Effector CD4-positive, alpha-beta T cell (primary cell): ENCODE measurements around the gene TRUB2.
A peak's percentile ranks its signal among the peaks of the same experiment; 100 is the strongest.

Experiments used
- DNase-seq: peaks from one replicate; pipeline ENCODE4 v3.0.0-alpha.2; 2020
- total RNA-seq: gene quantifications from one replicate; lab custom pipeline; 2026; lab: John Stamatoyannopoulos, UW

Gene TRUB2, protein sequence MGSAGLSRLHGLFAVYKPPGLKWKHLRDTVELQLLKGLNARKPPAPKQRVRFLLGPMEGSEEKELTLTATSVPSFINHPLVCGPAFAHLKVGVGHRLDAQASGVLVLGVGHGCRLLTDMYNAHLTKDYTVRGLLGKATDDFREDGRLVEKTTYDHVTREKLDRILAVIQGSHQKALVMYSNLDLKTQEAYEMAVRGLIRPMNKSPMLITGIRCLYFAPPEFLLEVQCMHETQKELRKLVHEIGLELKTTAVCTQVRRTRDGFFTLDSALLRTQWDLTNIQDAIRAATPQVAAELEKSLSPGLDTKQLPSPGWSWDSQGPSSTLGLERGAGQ
- 19.5 reads per million, percentile 46 among the genes with 10 or more reads in this experiment for total RNA-seq

DNA sequence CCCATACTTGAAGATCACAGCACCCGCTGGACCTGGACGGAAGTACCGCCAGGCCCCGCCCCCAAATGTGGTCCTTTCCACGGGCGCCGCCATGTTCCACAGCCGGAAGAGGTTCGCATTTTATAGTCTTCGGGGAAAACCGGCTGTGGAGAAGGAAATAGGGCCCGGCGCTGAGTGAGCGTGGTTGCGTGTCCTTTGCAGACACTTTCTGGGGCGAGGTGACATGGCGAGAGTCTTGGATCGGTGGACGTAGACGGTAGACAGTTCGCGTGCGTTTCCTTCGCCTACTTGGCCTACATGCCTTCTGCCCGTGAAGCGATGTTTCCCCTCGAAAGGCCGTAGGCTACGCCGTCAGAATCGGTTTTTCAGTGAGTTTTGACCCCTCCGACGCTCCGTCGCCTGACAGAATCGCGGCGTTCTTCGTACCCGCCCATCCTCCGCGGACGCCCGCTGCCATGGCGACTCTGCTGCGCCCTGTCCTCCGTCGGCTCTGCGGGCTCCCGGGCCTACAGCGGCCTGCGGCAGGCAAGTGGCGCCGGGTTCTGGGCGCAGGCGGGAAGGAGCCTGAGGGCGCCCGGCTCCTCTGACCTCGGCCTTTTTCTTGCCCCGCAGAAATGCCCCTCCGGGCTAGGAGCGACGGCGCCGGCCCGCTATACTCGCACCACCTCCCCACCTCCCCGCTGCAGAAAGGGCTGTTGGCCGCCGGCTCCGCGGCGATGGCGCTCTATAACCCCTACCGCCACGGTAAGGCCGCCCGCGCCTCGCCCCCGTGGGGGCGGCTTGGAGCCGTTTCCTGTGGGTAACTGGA lies at the start of gene TRUB2, which contains the start of gene COQ4:
TSS of gene TRUB2 (minus strand) at position 44 of the 808 bp plus-strand sequence. CDS start at position 5, 39 bp downstream.
TSS of gene COQ4 (plus strand) at position 436 of the 808 bp plus-strand sequence. CDS start at position 456, 20 bp downstream.
- DNase-seq, result peak; percentile 91

DNA sequence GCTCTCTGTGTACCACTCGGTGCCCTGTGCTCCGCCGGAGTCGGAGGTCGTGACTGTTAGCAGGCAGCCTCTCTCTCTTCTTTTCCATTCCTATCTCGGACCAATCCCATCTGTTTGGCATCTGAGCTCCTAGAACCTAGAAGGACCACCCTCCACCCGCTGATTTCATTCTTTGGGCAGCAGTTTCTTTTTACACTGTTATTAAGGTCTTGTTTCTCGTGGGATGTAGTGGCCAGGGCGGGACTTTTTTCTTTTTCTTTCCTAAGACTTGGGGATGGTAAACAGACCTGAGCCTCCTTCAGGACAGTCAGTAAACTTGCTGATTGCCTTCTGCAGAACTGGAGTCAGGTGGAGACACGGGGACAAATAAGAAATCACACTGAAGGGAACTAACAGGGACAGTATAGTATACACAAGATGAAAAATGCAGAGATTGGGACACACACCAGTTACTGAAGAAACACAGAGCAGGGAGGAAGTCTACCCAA lies 49.4 kb upstream of the TRUB2 start:
- no peak for DNase-seq

DNA sequence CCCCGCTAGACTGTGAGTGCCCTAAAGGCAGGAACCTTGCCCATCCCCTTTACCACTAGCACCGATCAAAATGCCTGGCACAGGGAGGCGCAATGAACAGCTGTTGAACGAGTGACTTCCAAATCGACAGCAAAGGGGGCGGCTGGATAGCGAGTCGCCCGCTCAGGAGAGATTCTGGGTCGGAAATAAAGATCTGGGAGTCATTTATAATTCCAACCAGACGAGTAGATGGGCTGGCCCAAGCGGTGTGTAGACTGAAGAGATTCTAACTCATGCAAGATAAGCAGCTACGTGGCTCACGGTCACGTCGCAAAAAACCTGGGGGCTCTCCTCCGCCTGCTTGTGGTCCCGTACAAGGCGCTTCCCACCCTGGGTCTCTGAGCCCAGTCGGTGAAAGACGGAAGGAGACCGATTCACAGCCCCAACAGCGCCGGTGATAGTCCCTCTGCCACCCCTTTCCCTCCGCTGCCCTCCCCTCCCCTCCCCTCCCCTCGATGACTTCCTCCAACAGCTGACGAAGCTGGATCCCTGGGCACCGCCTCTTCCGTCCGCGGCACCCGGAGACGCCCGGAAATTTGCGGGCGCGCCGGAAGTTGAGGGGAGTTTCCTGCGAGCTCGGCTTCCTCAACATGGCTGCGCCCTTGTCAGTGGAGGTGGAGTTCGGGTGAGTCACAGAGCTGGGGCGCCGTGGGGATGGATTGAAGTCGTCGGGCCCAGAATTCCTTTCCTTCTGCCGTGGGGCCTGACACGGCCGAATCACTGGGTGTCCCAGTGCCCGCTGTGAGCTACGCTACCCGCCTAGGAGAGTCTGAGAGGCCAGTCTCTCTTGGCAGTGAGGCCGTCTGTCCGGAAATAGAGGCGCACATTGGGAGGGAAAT lies 48.7 kb upstream of the TRUB2 start, which contains the start of gene URM1:
TSS of gene URM1 (plus strand) at position 623 of the 878 bp plus-strand sequence. CDS start at position 630, 7 bp downstream.
- peak; percentile 94 for DNase-seq

DNA sequence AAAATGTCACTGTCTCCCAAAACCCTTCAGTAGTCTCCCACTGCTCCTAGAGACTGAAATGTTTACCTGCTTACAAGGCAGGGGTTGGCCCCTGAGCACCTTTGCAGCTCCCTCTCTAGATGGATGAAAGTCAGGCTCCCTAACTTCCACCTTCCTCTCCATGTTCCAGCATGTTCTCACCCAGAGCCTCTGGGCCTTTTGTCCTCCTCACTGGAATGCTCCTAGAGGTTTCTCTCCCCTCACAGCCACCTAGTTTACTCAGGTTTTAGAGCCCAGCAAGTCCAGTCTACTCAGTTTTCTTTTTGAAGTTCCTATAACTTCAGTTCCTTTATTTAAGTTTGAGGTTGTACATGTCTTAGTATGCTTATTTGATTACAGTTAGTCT lies 48.1 kb upstream of the TRUB2 start:
- no peak for DNase-seq

GRCh38 chr9:128369024-128369706 lies 46.9 kb upstream of the TRUB2 start:
- DNase-seq, result no peak

DNA sequence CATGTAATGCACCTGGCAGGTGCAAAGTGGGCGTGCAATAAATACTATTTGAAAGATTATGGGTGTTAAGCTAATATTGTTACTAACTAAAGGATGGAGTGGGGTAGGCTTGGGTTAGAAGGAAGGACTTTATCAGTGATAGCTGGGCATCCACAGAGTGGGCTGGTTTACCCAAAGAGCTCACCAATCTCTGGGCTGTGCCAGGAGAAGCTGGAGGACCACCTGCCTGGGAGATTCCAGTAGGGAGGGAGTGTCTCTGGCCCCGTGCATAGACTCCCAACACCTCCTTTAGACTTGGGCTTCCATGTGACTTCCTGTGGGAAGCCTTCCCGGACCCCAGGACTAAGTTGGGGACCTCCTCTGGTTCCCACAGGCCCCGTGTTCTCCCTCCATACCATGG lies 43.3 kb upstream of the TRUB2 start:
- no peak for DNase-seq

GRCh38 chr9:128362774-128363173 lies 40.5 kb upstream of the TRUB2 start:
- DNase-seq, result no peak

DNA sequence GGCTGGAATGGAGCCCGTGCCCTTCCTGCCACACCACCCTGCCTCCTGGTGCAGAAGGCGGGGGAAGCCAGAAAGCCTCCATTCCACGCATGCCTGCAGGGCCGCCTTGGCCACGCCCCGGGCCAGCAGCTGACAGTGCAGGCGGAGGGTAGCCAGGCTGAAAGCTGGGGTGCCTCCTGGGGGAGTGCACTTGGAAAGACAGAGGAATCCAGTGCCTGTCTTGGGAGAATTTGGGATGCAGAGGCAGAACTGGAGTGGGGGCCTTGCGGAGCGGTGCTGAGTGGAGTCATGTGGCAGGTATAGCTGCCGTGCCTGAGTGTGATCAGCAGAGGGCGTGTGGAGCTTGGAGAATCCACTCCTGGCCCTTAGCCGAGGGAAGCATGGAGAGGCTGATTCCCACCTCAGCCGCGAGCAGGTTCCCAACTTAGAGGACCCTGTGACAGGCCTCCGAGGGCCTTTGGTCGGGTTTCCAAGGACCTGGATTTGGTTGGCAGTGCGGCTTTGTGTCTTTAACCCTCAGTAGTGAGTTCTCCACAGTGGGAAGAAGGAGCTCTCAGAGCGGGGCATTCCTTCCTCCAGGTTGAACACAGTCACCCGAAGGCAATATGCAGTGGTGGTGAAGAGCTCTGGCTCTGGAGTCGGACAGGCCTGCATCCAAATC lies 39.9 kb upstream of the TRUB2 start:
- DNase-seq, result peak; percentile 54

DNA sequence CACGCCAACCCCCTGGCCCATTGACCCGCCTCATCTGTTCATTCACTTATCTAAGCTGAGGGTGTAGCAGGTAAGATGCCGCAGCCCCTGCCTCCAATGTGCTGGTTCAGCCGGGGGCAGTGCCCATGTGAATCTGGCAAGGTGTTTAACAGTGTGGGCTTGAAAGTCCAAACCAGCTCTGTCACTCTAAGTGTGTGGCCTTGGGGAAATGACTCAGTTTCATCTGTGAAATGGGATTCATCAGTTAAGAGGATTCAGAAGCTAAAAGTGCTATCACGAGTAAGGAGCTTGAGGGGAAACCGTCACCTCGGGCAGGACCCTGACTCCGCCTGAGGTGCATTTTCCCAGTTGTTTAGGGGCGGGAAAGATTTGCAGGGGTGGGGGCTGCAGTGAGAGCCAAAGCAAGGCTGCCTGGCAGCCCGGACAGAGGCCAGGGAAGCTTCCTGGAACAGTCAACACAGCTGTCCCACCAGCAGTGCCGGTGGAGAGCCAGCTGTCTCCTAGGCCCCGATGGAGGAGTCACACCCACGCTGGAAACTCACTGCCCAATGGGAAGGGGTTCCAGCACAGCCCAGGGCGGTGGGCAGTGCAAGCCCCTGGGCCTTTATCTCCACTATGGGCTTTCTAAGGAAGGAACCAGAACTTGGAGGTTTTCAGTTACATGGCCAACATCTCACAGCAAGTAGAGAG lies 39.2 kb upstream of the TRUB2 start:
- no peak for DNase-seq

GRCh38 chr9:128360826-128361225 lies 38.6 kb upstream of the TRUB2 start:
- DNase-seq, result no peak

GRCh38 chr9:128358861-128359260 lies 36.6 kb upstream of the TRUB2 start:
- DNase-seq, result no peak

DNA sequence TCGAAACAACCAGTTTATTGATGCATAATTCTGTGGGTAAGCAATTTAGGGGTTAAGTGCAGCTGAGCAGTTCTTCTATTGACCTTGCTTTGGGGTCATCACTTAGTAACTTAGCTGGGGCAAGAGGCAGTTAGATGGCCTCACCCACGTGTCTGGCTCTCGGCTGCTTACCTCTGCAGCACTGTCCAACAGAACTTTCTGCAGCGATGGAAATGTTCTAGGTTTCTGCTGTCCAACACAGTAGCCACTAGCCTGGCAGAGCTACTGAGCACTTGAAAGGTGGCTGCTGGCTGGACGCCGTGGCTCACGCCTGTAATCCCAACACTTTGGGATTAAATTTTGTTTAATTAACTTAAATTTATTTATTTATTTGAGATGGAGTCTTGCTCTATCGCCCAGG lies 35.8 kb upstream of the TRUB2 start:
- no peak for DNase-seq

- DNase-seq, result no peak
These were observed 33.2 kb upstream of the TRUB2 start for GRCh38 chr9:128355451-128355850.

DNA sequence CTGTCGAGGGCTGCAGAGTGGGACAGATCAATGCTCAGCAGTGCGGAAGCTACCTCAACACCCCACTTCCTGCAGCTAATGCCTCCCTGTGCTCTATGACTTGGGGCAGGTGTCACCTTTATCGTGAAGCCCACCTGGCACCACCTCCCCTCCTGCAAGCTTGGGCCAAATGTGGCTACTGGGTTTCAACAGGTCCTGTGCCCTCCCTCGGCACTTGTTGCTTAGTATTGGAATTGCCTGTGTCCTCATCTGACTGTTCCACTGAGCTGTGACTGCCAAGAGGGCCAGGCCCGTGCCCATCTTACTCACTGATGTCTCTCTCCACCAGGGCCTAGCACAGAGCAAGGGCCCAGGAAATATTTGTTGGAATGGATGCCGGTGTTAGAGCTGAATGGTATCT lies 27.5 kb upstream of the TRUB2 start:
- DNase-seq, result no peak

DNA sequence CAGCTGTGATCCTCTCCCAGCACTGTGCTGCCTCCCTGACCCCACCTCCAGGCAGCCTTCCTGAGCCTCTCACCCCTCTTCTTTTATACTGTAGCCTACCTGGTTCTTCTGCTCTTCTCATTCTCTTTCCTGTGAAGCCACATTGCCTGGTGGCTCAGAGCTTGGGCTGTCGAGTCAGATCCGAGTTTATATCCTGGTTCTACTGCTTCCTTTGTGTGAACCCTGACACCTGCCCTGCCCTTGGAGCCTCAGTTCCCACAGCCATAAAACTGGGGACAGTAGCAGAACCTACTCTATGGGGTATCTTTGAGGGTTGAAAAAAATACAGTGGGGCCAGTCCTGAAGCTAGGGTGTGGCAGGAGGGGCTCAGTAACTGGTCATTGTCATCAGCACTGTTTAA lies 26.9 kb upstream of the TRUB2 start:
- DNase-seq, result no peak

DNA sequence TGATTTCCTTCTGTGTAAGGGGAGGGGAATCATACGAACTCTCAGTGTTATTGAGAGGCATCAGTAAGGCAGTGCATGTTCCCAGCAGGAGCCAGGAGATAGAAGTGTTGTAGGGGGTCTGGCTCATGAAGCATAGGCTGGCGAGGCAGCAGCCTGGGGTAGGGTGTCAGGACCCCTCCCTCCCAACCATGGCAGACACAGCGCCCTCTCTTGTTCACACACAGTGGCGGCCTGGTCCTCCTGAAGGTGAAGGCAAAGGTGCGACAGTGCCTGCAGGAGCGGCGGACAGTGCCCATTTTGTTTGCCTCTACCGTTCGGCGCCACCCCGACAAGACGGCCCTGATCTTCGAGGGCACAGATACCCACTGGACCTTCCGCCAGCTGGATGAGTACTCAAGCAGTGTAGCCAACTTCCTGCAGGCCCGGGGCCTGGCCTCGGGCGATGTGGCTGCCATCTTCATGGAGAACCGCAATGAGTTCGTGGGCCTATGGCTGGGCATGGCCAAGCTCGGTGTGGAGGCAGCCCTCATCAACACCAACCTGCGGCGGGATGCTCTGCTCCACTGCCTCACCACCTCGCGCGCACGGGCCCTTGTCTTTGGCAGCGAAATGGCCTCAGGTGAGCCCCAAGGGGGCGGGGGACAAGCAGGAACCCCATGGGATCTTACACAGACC lies 22.8 kb upstream of the TRUB2 start:
- DNase-seq, result no peak

DNA sequence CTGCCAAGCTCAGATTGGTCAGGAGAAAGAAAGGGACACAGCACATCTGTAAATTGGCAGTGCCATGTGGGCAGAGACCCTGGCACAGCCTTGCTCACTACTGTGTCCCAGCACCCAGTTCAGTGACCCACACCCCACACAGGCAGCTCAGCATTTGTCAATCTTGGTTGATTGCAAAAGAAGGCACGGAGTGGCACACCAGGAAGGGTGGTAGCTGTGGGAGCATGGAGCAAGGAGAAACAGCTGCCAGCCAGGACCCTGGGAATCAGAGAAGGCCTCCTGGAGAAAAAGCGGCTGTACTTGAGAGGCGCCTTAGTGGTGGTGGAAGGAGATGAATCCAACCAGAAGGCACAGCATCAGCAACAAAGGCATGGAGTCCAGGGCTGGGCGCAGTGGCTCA lies 21.6 kb upstream of the TRUB2 start:
- DNase-seq, result no peak

- DNase-seq, result no peak
These were observed 20.9 kb upstream of the TRUB2 start for GRCh38 chr9:128342971-128343680.

DNA sequence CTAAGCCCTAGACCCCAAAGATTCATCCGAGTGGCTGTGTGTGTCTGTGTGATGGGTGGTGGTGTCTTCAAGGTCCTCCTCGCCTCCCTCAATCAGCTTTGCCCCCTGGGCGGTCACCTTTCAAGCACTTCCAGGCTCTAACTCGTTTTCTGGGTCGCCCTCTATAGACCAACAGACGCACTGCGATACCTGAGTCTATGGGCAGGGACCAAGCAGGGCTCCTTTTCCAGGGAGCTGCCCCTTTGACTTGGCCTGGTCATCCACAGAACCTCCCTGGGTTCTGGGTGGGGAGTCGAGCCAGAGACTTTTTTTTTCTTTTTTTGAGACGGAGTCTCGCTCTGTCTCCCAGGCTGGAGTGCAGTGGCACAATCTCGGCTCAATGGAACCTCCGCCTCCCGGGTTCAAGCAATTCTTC lies 19.2 kb upstream of the TRUB2 start:
- DNase-seq, result peak; percentile 50
